Endothelial cell of umbilical vein (primary cell): ENCODE results near the gene VSX2. TPM values are rescaled to one million over a fixed set of nuclear protein-coding genes. Genes with fewer than 3 reads are reported as not detected.

Experiments used
- BruUV-seq: library from RNA; stranded (reverse); fragments of 400-500 nt; replicated peaks from 2 replicates; lab custom pipeline; 2021; lab: Mats Ljungman, UMichigan
- CTCF ChIA-PET: fragments of 300-600, 350-600 bp; sonication (Branson Sonifier 250); formaldehyde crosslinking; loops from one replicate; lab custom pipeline; 2021; ENCODE audit warnings: antibody characterized with exemption, inconsistent platforms; lab: Charles Lee
- POLR2A ChIA-PET: fragments of 300-600, 350-600 bp; sonication (Branson Sonifier 250); formaldehyde crosslinking; loops from one replicate; lab custom pipeline; 2021; ENCODE audit warnings: antibody characterized with exemption, inconsistent platforms; lab: Charles Lee
- DNase-seq: peaks from one replicate; pipeline ENCODE4 v3.0.0-alpha.2; 2011; ENCODE audit warnings: low read depth, low spot score
- FAIRE-seq: peaks from 2 replicates; lab custom pipeline; 2011; peaks lifted over from hg19 to GRCh38; lab: Jason Lieb, UNC
- H2AFZ ChIP-seq: 2 replicates; pipeline ENCODE4 v1.6.0; 2012; ENCODE audit warnings: low read depth, low read length, control low read depth, inconsistent platforms
- H3K27ac ChIP-seq: 2 replicates; pipeline ENCODE4 v1.5.1; 2011; ENCODE audit warnings: low read depth, mild to moderate bottlenecking, control low read depth, low read length, moderate library complexity; ENCODE audit not compliant: insufficient read depth
- H3K27me3 ChIP-seq, 2 experiments: 2 replicates each; pipeline versions ENCODE4 v1.6.0 to v1.6.1; 2011; ENCODE audit warnings: low read length in 2 of 2, mixed read lengths in 1 of 2; ENCODE audit not compliant: control insufficient read depth in 2 of 2, insufficient read depth in 2 of 2
- H3K36me3 ChIP-seq, 2 experiments: 2 replicates in 1 of 2; 3 replicates in 1 of 2; pipeline ENCODE4 v1.5.1; 2011; ENCODE audit warnings: low read length in 2 of 2, mild to moderate bottlenecking in 1 of 2, moderate library complexity in 1 of 2; ENCODE audit not compliant: control insufficient read depth in 2 of 2, insufficient read depth in 2 of 2; ENCODE audit errors: extremely low read depth in 1 of 2
- H3K4me1 ChIP-seq: 3 replicates; pipeline ENCODE4 v1.5.1; 2011; ENCODE audit warnings: mild to moderate bottlenecking, low read length; ENCODE audit not compliant: control insufficient read depth, insufficient read depth; ENCODE audit errors: extremely low read depth
- H3K4me2 ChIP-seq: 2 replicates; pipeline ENCODE4 v1.6.1; 2011; ENCODE audit warnings: low read length, control low read depth, mixed read lengths; ENCODE audit not compliant: insufficient read depth
- H3K4me3 ChIP-seq, 3 experiments: fragments of 200-600 bp in 1 of 3; sonication (generic), shearing (Covaris generic) in 1 of 3; replicated peaks in 1 of 3; 2 replicates each; pipeline ENCODE4 v1.5.1; 2011 to 2016; ENCODE audit warnings: control low read depth in 3 of 3, low read length in 3 of 3, mild to moderate bottlenecking in 2 of 3, inconsistent platforms in 1 of 3, low read depth in 1 of 3, moderate library complexity in 1 of 3; ENCODE audit not compliant: insufficient read depth in 1 of 3
- H3K79me2 ChIP-seq: 2 replicates; pipeline ENCODE4 v1.6.0; 2012; ENCODE audit warnings: low read length, inconsistent platforms; ENCODE audit not compliant: control insufficient read depth, insufficient read depth
- H3K9ac ChIP-seq: replicated peaks from 2 replicates; pipeline ENCODE3; 2011; ENCODE audit warnings: low read length, control low read depth; ENCODE audit not compliant: insufficient read depth; ENCODE audit errors: extremely low read depth
- H3K9me1 ChIP-seq: replicated peaks from 3 replicates; pipeline ENCODE4 v1.6.0; 2011; ENCODE audit warnings: mild to moderate bottlenecking, low read length; ENCODE audit not compliant: control insufficient read depth, insufficient read depth; ENCODE audit errors: extremely low read depth
- H3K9me3 ChIP-seq: replicated peaks from 2 replicates; pipeline ENCODE4 v1.5.1; 2012; ENCODE audit warnings: low read length, inconsistent platforms; ENCODE audit not compliant: control insufficient read depth, insufficient read depth
- H4K20me1 ChIP-seq: replicated peaks from 2 replicates; pipeline ENCODE3; 2011; ENCODE audit warnings: mild to moderate bottlenecking, low read length; ENCODE audit not compliant: control insufficient read depth, insufficient read depth; ENCODE audit errors: extremely low read depth
- CTCF ChIP-seq, 2 donors: IDR thresholded peaks; 1 replicate in 1 of 2; 2 replicates in 1 of 2; pipeline ENCODE4 v1.5.1; 2011; ENCODE audit warnings: low read length in 2 of 2, mild to moderate bottlenecking in 2 of 2, moderate library complexity in 2 of 2, control low read depth in 1 of 2, inconsistent platforms in 1 of 2, low read depth in 1 of 2; ENCODE audit not compliant: insufficient read depth in 1 of 2; ENCODE audit errors: extremely low read depth in 1 of 2
- EZH2 ChIP-seq: IDR thresholded peaks from 2 replicates; pipeline ENCODE4 v1.6.1; 2012; ENCODE audit warnings: borderline replicate concordance, low read depth, mild to moderate bottlenecking, moderate library complexity, low read length, inconsistent platforms; ENCODE audit not compliant: severe bottlenecking
- FOS ChIP-seq: IDR thresholded peaks from 2 replicates; pipeline ENCODE4 v1.6.1; 2011; ENCODE audit warnings: mild to moderate bottlenecking, low read length, moderate library complexity, borderline replicate concordance; ENCODE audit not compliant: insufficient read depth
- GATA2 ChIP-seq: IDR thresholded peaks from 2 replicates; pipeline ENCODE4 v1.7.0; 2011; ENCODE audit warnings: low read depth, mild to moderate bottlenecking, moderate library complexity, mixed read lengths, low read length; ENCODE audit not compliant: insufficient read length, insufficient read depth
- JUN ChIP-seq: IDR thresholded peaks from 2 replicates; pipeline ENCODE4 v1.6.1; 2011; ENCODE audit warnings: borderline replicate concordance, low read depth; ENCODE audit not compliant: insufficient read length, insufficient read depth
- MAX ChIP-seq: IDR thresholded peaks from 2 replicates; pipeline ENCODE4 v1.6.1; 2011; ENCODE audit not compliant: insufficient read depth, insufficient read length
- MYC ChIP-seq: IDR thresholded peaks from one replicate; pipeline ENCODE4 v1.6.1; 2011; ENCODE audit warnings: mild to moderate bottlenecking, low read depth, low read length
- POLR2A ChIP-seq: IDR thresholded peaks from 2 replicates; pipeline ENCODE4 v1.6.1; 2012; ENCODE audit warnings: low read depth, mild to moderate bottlenecking, control low read depth, low read length
- POLR2AphosphoS5 ChIP-seq: IDR thresholded peaks from 2 replicates; pipeline ENCODE4 v1.6.1; 2012; ENCODE audit warnings: low read depth, mild to moderate bottlenecking, control low read depth, low read length, moderate library complexity; ENCODE audit not compliant: insufficient read depth
- dilution Hi-C: fragments of 300-500 bp; cut with MboI; formaldehyde crosslinking; loops from one replicate; pipeline ENCODE4 v1.15.0; 2019; ENCODE audit warnings: low sequenced_read_pairs; ENCODE audit not compliant: extremely low pct_ligation_motif_present
- intact Hi-C: fragments of 100-400 bp; cut with micrococcal nuclease; formaldehyde crosslinking; loops from one replicate; pipeline ENCODE4 v1.10.0; 2022
- polyA plus RNA-seq, 4 experiments: library from polyadenylated mRNA; depleted of rRNA in 3 of 4; stranded (reverse) in 3 of 4; unstranded in 1 of 4; fragments of >200 nt; gene quantifications; 2 replicates each; pipeline versions ENCODE4 v1.2.1 to v1.2.3, GENCODE V29; 2011 to 2012; ENCODE audit warnings: missing spikeins in 1 of 4
- total RNA-seq: library from RNA; stranded (reverse); gene quantifications from 2 replicates; pipeline ENCODE4 v1.2.3, GENCODE V29; 2021

Gene VSX2
- total and polyA plus RNA-seq, 2 donors (not counting 3 experiments of a cell fraction or from before 2014, with no cell fraction given), result not detected

- POLR2A ChIA-PET, result no interaction called here
- Histone ChIP-seq H3K27me3 (no peaks in the 10 kb centered on the region), H3K79me2 (no peaks in the 10 kb centered on the region), H3K9ac (no peak overlapping the region), H3K9me1 (no peaks in the 10 kb centered on the region), H3K27ac (no peak overlapping the region), H3K36me3 (peaks cover 0 to 2% of the 10 kb centered on the region in 2 experiments), H3K4me1 (no peaks in the 10 kb centered on the region), H3K4me2 (no peak overlapping the region), H4K20me1 (no peaks in the 10 kb centered on the region), H2AFZ (no peak overlapping the region), H3K4me3 (no peak overlapping the region), H3K9me3 (no peaks in the 10 kb centered on the region)
- BruUV-seq, result no TSS peak
- dilution Hi-C loops (no loop called here), intact Hi-C loops (no loop called here)
- no peak for FAIRE-seq
- no peak for DNase-seq
- CTCF ChIA-PET, result no interaction called here
- TF ChIP-seq POLR2AphosphoS5, result no peak
- no peak for TF ChIP-seq JUN
- no peak for TF ChIP-seq POLR2A
- TF ChIP-seq GATA2, result no peak
- no peak for TF ChIP-seq MYC
- no peak for TF ChIP-seq EZH2
- no peak for TF ChIP-seq FOS
- TF ChIP-seq MAX, result no peak
- TF ChIP-seq CTCF (IDR thresholded peaks at IDR 0.05; ENCODE audit: extremely low read depth in 1 of 2, insufficient read depth in 1 of 2, low read depth in 1 of 2, low read length in 2 of 2), result no peak
Measured at GRCh38 chr14:74203639-74204038, 35.6 kb upstream of the VSX2 start.
